Adrenal gland (tissue), 5 donors: ENCODE results near the gene NHSL2.

Experiments
- CTCF ChIP-seq, 6 experiments: fragments of 450-650 bp in 4 of 6; fragments of 200-600 bp in 2 of 6; sonication (generic) in 1 of 6; IDR thresholded peaks; 1 replicate in 5 of 6; 2 replicates in 1 of 6; pipeline versions ENCODE4 v1.5.1 to v1.8.0; 2016 to 2021; ENCODE audit warnings: antibody characterized with exemption in 6 of 6, mild to moderate bottlenecking in 2 of 6, moderate library complexity in 1 of 6
- POLR2A ChIP-seq, 2 donors: fragments of 450-650 bp; IDR thresholded peaks; one replicate each; pipeline ENCODE4 v1.6.1; 2017; ENCODE audit warnings: antibody characterized with exemption in 2 of 2, mild to moderate bottlenecking in 2 of 2, moderate library complexity in 1 of 2
- donor health status: DM: no; HTN: no; CAD: no.

DNA sequence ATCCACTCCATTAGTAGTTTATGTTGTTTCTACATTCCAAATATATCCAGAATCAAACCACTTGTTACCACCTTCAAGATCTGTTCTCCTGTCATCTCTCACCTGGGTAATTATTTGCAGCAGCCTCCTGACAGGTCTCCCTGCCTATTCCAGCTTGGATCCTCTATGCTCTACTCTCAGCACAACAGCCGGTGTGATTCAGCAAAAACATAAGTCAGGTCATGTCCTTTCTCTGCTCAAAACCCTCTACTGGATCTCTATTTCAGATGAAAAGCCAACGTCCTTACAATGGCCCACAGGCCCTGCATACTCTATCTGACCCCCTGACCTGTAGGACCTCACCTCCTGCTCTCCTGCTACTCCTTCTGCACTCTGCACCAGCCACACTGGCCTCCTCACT lies 84.5 kb downstream of the NHSL2 start:
- TF ChIP-seq CTCF (IDR thresholded peaks at IDR 0.05) (no peak), POLR2A (IDR thresholded peaks at IDR 0.05) (no peak)
